Spinal cord (tissue), 10 donors: ENCODE measurements around the gene LRRC36. TPM values are rescaled to one million over a fixed set of nuclear protein-coding genes. Genes with fewer than 3 reads are reported as not detected.
"Not testable (repeated sequence)": the region's sequence is repeated elsewhere in the genome, so short reads cannot be mapped to it uniquely, and the experiment has no call there.

Experiments used
- DNase-seq, 6 donors: peaks; one replicate each; pipeline versions ENCODE4 v3.0.0 to v3.0.0-alpha.2; 2013 to 2015; ENCODE audit warnings: low spot score in 6 of 6, low read depth in 4 of 6
- H3K27ac ChIP-seq: one replicate; pipeline ENCODE4 v1.5.1; 2013; ENCODE audit warnings: low read depth, low read length, control low read depth
- H3K27me3 ChIP-seq: one replicate; pipeline ENCODE4 v1.6.1; 2013; ENCODE audit warnings: low read length; ENCODE audit not compliant: control insufficient read depth, insufficient read depth
- H3K36me3 ChIP-seq: one replicate; pipeline ENCODE4 v1.6.1; 2013; ENCODE audit warnings: low read length; ENCODE audit not compliant: control insufficient read depth, insufficient read depth
- H3K4me1 ChIP-seq: one replicate; pipeline ENCODE4 v1.6.1; 2013; ENCODE audit warnings: low read length; ENCODE audit not compliant: control insufficient read depth, insufficient read depth
- H3K4me3 ChIP-seq: one replicate; pipeline ENCODE4 v1.5.1; 2013; ENCODE audit warnings: low read depth, low read length, control low read depth
- H3K9me3 ChIP-seq: one replicate; pipeline ENCODE4 v1.6.1; 2013; ENCODE audit warnings: low read length; ENCODE audit not compliant: control insufficient read depth, insufficient read depth
- WGBS: methylation state at CpG from one replicate; pipeline ENCODE4 v1.1.5; 2013; ENCODE audit warnings: missing lambda C conversion rate; ENCODE audit not compliant: insufficient coverage; 5-methylcytosine and 5-hydroxymethylcytosine counted together
- polyA plus RNA-seq, 2 donors: library from polyadenylated mRNA; unstranded; fragments of 120-200 nt; gene quantifications; one replicate each; pipeline ENCODE4 v1.2.1, GENCODE V29; 2013; ENCODE audit not compliant: insufficient read length in 2 of 2
- total RNA-seq, 2 donors: library from RNA; depleted of rRNA in 1 of 2; stranded (reverse); fragments of 120-200 nt in 1 of 2; fragments of >200 nt in 1 of 2; gene quantifications; one replicate each; pipeline versions ENCODE4 v1.2.3 to v1.2.4, GENCODE V29; 2013 to 2014
- donor health status: healthy.

The LRRC36 gene
- total and polyA plus RNA-seq, 4 donors = 4.3 to 10.9 (median 5.8) TPM

- no peak overlapping the region for H3K27ac ChIP-seq
- no peaks in the 10 kb centered on the region for H3K4me1 ChIP-seq
- H3K36me3 ChIP-seq = no peaks in the 10 kb centered on the region
- no peaks in the 10 kb centered on the region for H3K9me3 ChIP-seq
- no CpG with 5 or more reads among the region's 2 CpGs for WGBS
- H3K27me3 ChIP-seq = no peaks in the 10 kb centered on the region
- DNase-seq = no peak
- H3K4me3 ChIP-seq = no peak overlapping the region
Measured at GRCh38 chr16:67339453-67339852, 12.8 kb downstream of the LRRC36 start.

GRCh38 chr16:67341250-67341649 is 14.6 kb downstream of the LRRC36 start:
- no peak for DNase-seq
- H3K27me3 ChIP-seq = no peaks in the 10 kb centered on the region
- no peak overlapping the region for H3K27ac ChIP-seq
- no peaks in the 10 kb centered on the region for H3K36me3 ChIP-seq
- no peaks in the 10 kb centered on the region for H3K9me3 ChIP-seq
- WGBS = no CpG with 5 or more reads among the region's 3 CpGs
- no peaks in the 10 kb centered on the region for H3K4me1 ChIP-seq
- H3K4me3 ChIP-seq = no peak overlapping the region

- no peak for DNase-seq
- Histone ChIP-seq H3K27me3 (no peaks in the 10 kb centered on the region), H3K27ac (no peak overlapping the region), H3K4me1 (no peaks in the 10 kb centered on the region), H3K36me3 (no peaks in the 10 kb centered on the region), H3K4me3 (no peak overlapping the region), H3K9me3 (no peaks in the 10 kb centered on the region)
- WGBS = 95% methylated on average over 2 of the region's 4 CpGs
Measured at GRCh38 chr16:67342616-67343015, 16.0 kb downstream of the LRRC36 start.

GRCh38 chr16:67345401-67345800 is 18.8 kb downstream of the LRRC36 start:
- no peak overlapping the region for H3K4me3 ChIP-seq
- no peaks in the 10 kb centered on the region for H3K4me1 ChIP-seq
- H3K27ac ChIP-seq = no peak overlapping the region
- no peak for DNase-seq
- no peaks in the 10 kb centered on the region for H3K27me3 ChIP-seq
- WGBS = 80% methylated on average over 1 of the region's 1 CpG
- H3K36me3 ChIP-seq = no peaks in the 10 kb centered on the region
- H3K9me3 ChIP-seq = no peaks in the 10 kb centered on the region

GRCh38 chr16:67346341-67346740 is 19.7 kb downstream of the LRRC36 start:
- no peak overlapping the region for H3K27ac ChIP-seq

GRCh38 chr16:67349172-67349571 is 22.6 kb downstream of the LRRC36 start:
- Histone ChIP-seq H3K9me3 (no peaks in the 10 kb centered on the region), H3K27ac (no peak overlapping the region), H3K4me3 (no peak overlapping the region), H3K4me1 (no peaks in the 10 kb centered on the region), H3K36me3 (no peaks in the 10 kb centered on the region), H3K27me3 (no peaks in the 10 kb centered on the region)
- peak in 1 of 6 donors; percentile 47 for DNase-seq

More at GRCh38 chr16:67346341-67346740, 19.7 kb downstream of the LRRC36 start:
- Histone ChIP-seq H3K4me3 (no peak overlapping the region), H3K27me3 (no peaks in the 10 kb centered on the region), H3K9me3 (no peaks in the 10 kb centered on the region), H3K4me1 (no peaks in the 10 kb centered on the region), H3K36me3 (no peaks in the 10 kb centered on the region)
- no CpG with 5 or more reads among the region's 3 CpGs for WGBS
- no peak for DNase-seq

- Histone ChIP-seq H3K4me3 (no peak overlapping the region), H3K4me1 (no peaks in the 10 kb centered on the region), H3K36me3 (no peaks in the 10 kb centered on the region), H3K27me3 (no peaks in the 10 kb centered on the region), H3K9me3 (no peaks in the 10 kb centered on the region), H3K27ac (no peak overlapping the region)
- DNase-seq = no peak
- no CpG with 5 or more reads among the region's 1 CpG for WGBS
Measured at GRCh38 chr16:67350324-67350723, 23.7 kb downstream of the LRRC36 start.

GRCh38 chr16:67352463-67352862 is 25.8 kb downstream of the LRRC36 start:
- DNase-seq, H3K9me3 ChIP-seq, H3K36me3 ChIP-seq, H3K27me3 ChIP-seq, H3K27ac ChIP-seq, H3K4me3 ChIP-seq, H3K4me1 ChIP-seq: not testable (repeated sequence)
- no CpG with 5 or more reads among the region's 3 CpGs for WGBS

GRCh38 chr16:67356396-67356795 is 29.8 kb downstream of the LRRC36 start:
- H3K27ac ChIP-seq = no peak overlapping the region
- no peak overlapping the region for H3K4me3 ChIP-seq
- H3K9me3 ChIP-seq = no peaks in the 10 kb centered on the region
- H3K4me1 ChIP-seq = no peaks in the 10 kb centered on the region
- 36% methylated on average over 1 of the region's 3 CpGs for WGBS
- H3K27me3 ChIP-seq = no peaks in the 10 kb centered on the region
- H3K36me3 ChIP-seq = no peaks in the 10 kb centered on the region
- DNase-seq = peak in 3 of 6 donors; percentile 33 to 90 (median 41)

GRCh38 chr16:67357561-67357960 is 30.9 kb downstream of the LRRC36 start:
- Histone ChIP-seq H3K4me3 (no peak overlapping the region), H3K9me3 (no peaks in the 10 kb centered on the region), H3K4me1 (peaks cover under 1% of the 10 kb centered on the region), H3K27ac (no peak overlapping the region), H3K27me3 (no peaks in the 10 kb centered on the region), H3K36me3 (no peaks in the 10 kb centered on the region)
- DNase-seq = no peak
- WGBS = 14% methylated on average over 3 of the region's 4 CpGs
